ENCODE measurements around the gene RIC3. TPM values are rescaled to one million over a fixed set of nuclear protein-coding genes. Genes with fewer than 3 reads are reported as not detected.
A peak's percentile ranks its signal among the peaks of the same experiment; 100 is the strongest.

RIC3 gene
- polyA plus RNA-seq, 1 experiment = not detected

- no peaks in the 10 kb centered on the region; the same call in 1 of the 2 replicates for H3K27me3 ChIP-seq (ENCODE audit: control insufficient read depth, insufficient read depth, low read length)
- no peaks in the 10 kb centered on the region for H3K36me3 ChIP-seq (ENCODE audit: control insufficient read depth, insufficient read depth, low read length)
- no peak for DNase-seq (ENCODE audit: low read depth)
- TF ChIP-seq CTCF (IDR thresholded peaks at IDR 0.05; ENCODE audit: insufficient read depth, low read depth, low read length) = 0 out of 2 replicates have a peak, but pooled peaks have one; percentile 13
- ChIA-PET CTCF (interaction anchor here (0.7 to 5.7 kb wide), 8 partner anchors 11 to 197 kb away, joined by 3 to 54 read pairs (median 6); no protein-coding TSS in a partner anchor), POLR2A (no interaction called here)
- peak within 1 kb of the TSS; percentile 62 for H3K4me3 ChIP-seq (ENCODE audit: low read depth, low read length)
These were observed 87.9 kb downstream of the RIC3 start, which contains the start of gene TUB for GRCh38 chr11:8080674-8081590. TSS of gene TUB (plus strand) at chr11:8081211. CDS start at chr11:8081511, 300 bp downstream.

- no peak for DNase-seq (ENCODE audit: low read depth)
- H3K36me3 ChIP-seq (ENCODE audit: control insufficient read depth, insufficient read depth, low read length) = no peaks in the 10 kb centered on the region
- peak overlapping the region; percentile 62 for H3K4me3 ChIP-seq (ENCODE audit: low read depth, low read length)
- ChIA-PET CTCF (interaction anchor here (0.7 to 5.7 kb wide), 8 partner anchors 11 to 74 kb away, joined by 3 to 54 read pairs (median 5); no protein-coding TSS in a partner anchor), POLR2A (no interaction called here)
- no peaks in the 10 kb centered on the region; the same call in 1 of the 2 replicates for H3K27me3 ChIP-seq (ENCODE audit: control insufficient read depth, insufficient read depth, low read length)
- no peak for TF ChIP-seq CTCF (IDR thresholded peaks at IDR 0.05; ENCODE audit: insufficient read depth, low read depth, low read length)
These were observed 88.7 kb downstream of the RIC3 start for GRCh38 chr11:8080069-8080670.

- H3K27me3 ChIP-seq (ENCODE audit: control insufficient read depth, insufficient read depth, low read length) = no peaks in the 10 kb centered on the region; the same call in 1 of the 2 replicates
- no peak for DNase-seq (ENCODE audit: low read depth)
- TF ChIP-seq CTCF (IDR thresholded peaks at IDR 0.05; ENCODE audit: insufficient read depth, low read depth, low read length) = no peak
- CTCF ChIA-PET = interaction anchor here (0.8 to 5.7 kb wide), 8 partner anchors 9 to 73 kb away, joined by 3 to 54 read pairs (median 4); no protein-coding TSS in a partner anchor
- H3K36me3 ChIP-seq (ENCODE audit: control insufficient read depth, insufficient read depth, low read length) = no peaks in the 10 kb centered on the region
- POLR2A ChIA-PET = no interaction called here
- no peak overlapping the region for H3K4me3 ChIP-seq (ENCODE audit: low read depth, low read length)
These were observed 89.6 kb downstream of the RIC3 start for GRCh38 chr11:8079111-8079675.

- CTCF ChIA-PET = interaction anchor here (2.8 kb wide), 1 partner anchor 42 kb away, joined by 14 read pairs; no protein-coding TSS in a partner anchor
- DNase-seq (ENCODE audit: low read depth) = no peak
- no peak for TF ChIP-seq CTCF (IDR thresholded peaks at IDR 0.05; ENCODE audit: insufficient read depth, low read depth, low read length)
These were observed 93.6 kb downstream of the RIC3 start for GRCh38 chr11:8075119-8075726.

More at GRCh38 chr11:8075119-8075726, 93.6 kb downstream of the RIC3 start:
- POLR2A ChIA-PET = no interaction called here
- Histone ChIP-seq H3K36me3 (ENCODE audit: control insufficient read depth, insufficient read depth, low read length) (no peaks in the 10 kb centered on the region), H3K27me3 (ENCODE audit: control insufficient read depth, insufficient read depth, low read length) (no peaks in the 10 kb centered on the region; the same call in 1 of the 2 replicates), H3K4me3 (ENCODE audit: low read depth, low read length) (no peak overlapping the region)
